ENCODE measurements around the gene LRCH3.
"Not testable (repeated sequence)": the region's sequence is repeated elsewhere in the genome, so short reads cannot be mapped to it uniquely, and the experiment has no call there.

LRCH3 gene

GRCh38 chr3:197899833-197900478 is 108.9 kb downstream of the LRCH3 start:
- no peak overlapping the region for H3K4me3 ChIP-seq (ENCODE audit: low read depth, low read length)
- no peak for DNase-seq
- H3K27me3 ChIP-seq (replicated peaks), result no peaks in the 10 kb centered on the region
- no peaks in the 10 kb centered on the region for H3K36me3 ChIP-seq (replicated peaks)
- no peak overlapping the region for H3K27ac ChIP-seq
- in situ Hi-C loops (cut with HindIII; ENCODE audit: low pct_ligation_motif_present, low sequenced_read_pairs), result no loop called here
- TF ChIP-seq, protein P1, sequence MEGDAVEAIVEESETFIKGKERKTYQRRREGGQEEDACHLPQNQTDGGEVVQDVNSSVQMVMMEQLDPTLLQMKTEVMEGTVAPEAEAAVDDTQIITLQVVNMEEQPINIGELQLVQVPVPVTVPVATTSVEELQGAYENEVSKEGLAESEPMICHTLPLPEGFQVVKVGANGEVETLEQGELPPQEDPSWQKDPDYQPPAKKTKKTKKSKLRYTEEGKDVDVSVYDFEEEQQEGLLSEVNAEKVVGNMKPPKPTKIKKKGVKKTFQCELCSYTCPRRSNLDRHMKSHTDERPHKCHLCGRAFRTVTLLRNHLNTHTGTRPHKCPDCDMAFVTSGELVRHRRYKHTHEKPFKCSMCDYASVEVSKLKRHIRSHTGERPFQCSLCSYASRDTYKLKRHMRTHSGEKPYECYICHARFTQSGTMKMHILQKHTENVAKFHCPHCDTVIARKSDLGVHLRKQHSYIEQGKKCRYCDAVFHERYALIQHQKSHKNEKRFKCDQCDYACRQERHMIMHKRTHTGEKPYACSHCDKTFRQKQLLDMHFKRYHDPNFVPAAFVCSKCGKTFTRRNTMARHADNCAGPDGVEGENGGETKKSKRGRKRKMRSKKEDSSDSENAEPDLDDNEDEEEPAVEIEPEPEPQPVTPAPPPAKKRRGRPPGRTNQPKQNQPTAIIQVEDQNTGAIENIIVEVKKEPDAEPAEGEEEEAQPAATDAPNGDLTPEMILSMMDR (IDR thresholded peaks at IDR 0.05; ENCODE audit: low read depth, low read length, missing control alignments), result no peak

GRCh38 chr3:197901626-197902025 is 110.6 kb downstream of the LRCH3 start:
- Histone ChIP-seq H3K4me3 (ENCODE audit: low read depth, low read length) (no peak overlapping the region), H3K27me3 (replicated peaks) (no peaks in the 10 kb centered on the region), H3K27ac (no peak overlapping the region), H3K36me3 (replicated peaks) (no peaks in the 10 kb centered on the region)
- no peak for DNase-seq
- in situ Hi-C loops (cut with HindIII; ENCODE audit: low pct_ligation_motif_present, low sequenced_read_pairs), result no loop called here
- TF ChIP-seq, protein P1 (IDR thresholded peaks at IDR 0.05; ENCODE audit: low read depth, low read length, missing control alignments), result no peak

DNA sequence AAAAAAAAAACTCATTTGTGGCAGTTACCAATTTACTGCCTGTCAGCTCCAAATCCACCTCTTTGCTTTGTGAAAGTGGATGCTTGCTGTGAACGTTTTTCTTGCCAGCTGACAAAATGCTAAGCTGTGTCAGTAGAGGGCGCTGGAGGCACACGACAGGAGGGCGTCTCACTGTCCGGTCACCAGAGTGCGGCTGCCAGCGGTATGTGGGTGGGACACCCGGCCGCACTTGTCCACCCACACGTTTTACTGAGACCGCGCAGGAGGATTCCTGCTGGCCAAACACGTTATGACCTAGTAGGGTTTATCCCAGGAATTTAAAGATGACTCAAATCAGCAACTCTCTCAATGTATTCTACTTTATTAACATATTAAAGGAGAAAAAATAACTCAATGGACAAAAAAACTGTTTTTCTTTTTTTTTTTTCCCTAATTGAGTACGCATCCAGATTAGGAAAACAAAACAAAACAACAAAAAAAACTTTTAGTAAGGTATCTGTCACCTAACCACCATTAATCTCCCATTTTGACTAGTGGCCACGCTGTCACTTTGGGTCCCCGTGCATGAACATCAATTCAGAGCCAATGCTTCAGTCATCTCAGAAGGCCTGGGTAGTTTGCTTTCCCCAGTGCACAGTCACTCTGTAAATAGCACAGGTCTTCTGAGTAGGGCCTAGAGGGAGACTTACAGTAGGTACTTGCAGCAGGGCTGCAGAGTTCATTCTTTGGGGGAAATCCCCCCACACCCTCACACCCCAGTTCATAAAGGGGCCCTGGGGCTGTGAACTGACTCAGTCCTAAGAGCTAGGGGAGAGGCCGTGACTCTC is 115.2 kb downstream of the LRCH3 start:
- in situ Hi-C loops (cut with HindIII; ENCODE audit: low pct_ligation_motif_present, low sequenced_read_pairs), result no loop called here

GRCh38 chr3:197906850-197907187 is 115.8 kb downstream of the LRCH3 start:
- no peak overlapping the region for H3K4me3 ChIP-seq (ENCODE audit: low read depth, low read length)
- no peak for DNase-seq
- in situ Hi-C loops (cut with HindIII; ENCODE audit: low pct_ligation_motif_present, low sequenced_read_pairs), result no loop called here
- H3K27me3 ChIP-seq (replicated peaks), result no peaks in the 10 kb centered on the region
- no peaks in the 10 kb centered on the region for H3K36me3 ChIP-seq (replicated peaks)
- TF ChIP-seq, protein P1 (IDR thresholded peaks at IDR 0.05; ENCODE audit: low read depth, low read length, missing control alignments), result no peak
- no peak overlapping the region for H3K27ac ChIP-seq

More for the DNA sequence above, 115.2 kb downstream of the LRCH3 start:
- H3K36me3 ChIP-seq (replicated peaks), result no peaks in the 10 kb centered on the region
- peak; percentile 94 for DNase-seq
- no peaks in the 10 kb centered on the region for H3K27me3 ChIP-seq (replicated peaks)
- TF ChIP-seq, protein P1 (IDR thresholded peaks at IDR 0.05; ENCODE audit: low read depth, low read length, missing control alignments), result peak; percentile 96
- no peak overlapping the region for H3K27ac ChIP-seq
- no peak overlapping the region for H3K4me3 ChIP-seq (ENCODE audit: low read depth, low read length)

DNA sequence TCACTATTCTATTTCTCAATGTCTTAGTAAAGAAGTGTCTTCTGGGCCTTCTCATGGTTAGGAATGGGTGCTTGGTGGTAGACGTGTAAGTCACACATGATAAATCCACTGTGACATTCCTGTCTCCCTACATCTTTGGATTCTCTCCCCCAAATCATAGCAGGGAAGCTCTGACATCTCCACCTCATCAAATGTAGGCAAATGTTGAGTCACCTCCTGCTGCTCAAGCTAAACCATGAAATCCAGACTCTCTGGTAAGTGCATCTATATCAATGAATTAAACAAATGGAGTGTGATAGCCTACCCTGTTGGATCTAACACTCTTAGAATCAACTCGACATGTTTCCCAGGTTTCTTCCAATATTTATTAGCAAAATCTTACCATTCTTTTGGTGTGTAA is 116.1 kb downstream of the LRCH3 start:
- TF ChIP-seq, protein P1 (IDR thresholded peaks at IDR 0.05; ENCODE audit: low read depth, low read length, missing control alignments), result no peak
- H3K36me3 ChIP-seq (replicated peaks), result no peaks in the 10 kb centered on the region
- in situ Hi-C loops (cut with HindIII; ENCODE audit: low pct_ligation_motif_present, low sequenced_read_pairs), result no loop called here
- H3K27me3 ChIP-seq (replicated peaks), result no peaks in the 10 kb centered on the region
- DNase-seq, result no peak
- no peak overlapping the region for H3K4me3 ChIP-seq (ENCODE audit: low read depth, low read length)
- H3K27ac ChIP-seq, result no peak overlapping the region

- in situ Hi-C loops (cut with HindIII; ENCODE audit: low pct_ligation_motif_present, low sequenced_read_pairs); H3K27me3 ChIP-seq (replicated peaks); H3K27ac ChIP-seq; H3K4me3 ChIP-seq (ENCODE audit: low read depth, low read length); H3K36me3 ChIP-seq (replicated peaks): not testable (repeated sequence)
- DNase-seq, result peak; percentile 11
Observed at GRCh38 chr3:197908550-197908949, 117.5 kb downstream of the LRCH3 start.

Measured in brain microvascular endothelial cell (primary cell).